Measurements from ENCODE around the gene KCNIP4.
A peak's percentile ranks its signal among the peaks of the same experiment; 100 is the strongest.

The KCNIP4 gene

GRCh38 chr4:21962691-21963090, 14.1 kb upstream of the KCNIP4 start:
- no peaks in the 10 kb centered on the region for H3K79me1 ChIP-seq (ENCODE audit: low read length)
- H2BK15ac ChIP-seq (replicated peaks; ENCODE audit: low read depth), result no peak overlapping the region
- no peak overlapping the region for H4K8ac ChIP-seq (ENCODE audit: low read depth, low read length)
- H2BK120ac ChIP-seq (ENCODE audit: low read depth, low read length), result no peak overlapping the region
- no CpG with 5 or more reads among the region's 3 CpGs for WGBS (ENCODE audit: extremely low coverage, insufficient coverage, low lambda C conversion rate)
- no peaks in the 10 kb centered on the region for H3K79me2 ChIP-seq (ENCODE audit: control insufficient read depth, insufficient read depth, low read length)
- H3K27ac ChIP-seq (ENCODE audit: low read depth, low read length), result no peak overlapping the region
- H3K18ac ChIP-seq (ENCODE audit: low read length), result no peak overlapping the region
- DNase-seq, result no peak
- H4K5ac ChIP-seq (ENCODE audit: low read length), result no peak overlapping the region
- no peaks in the 10 kb centered on the region for H3K36me3 ChIP-seq (ENCODE audit: control insufficient read depth, insufficient read depth, low read length)
- H3K4me3 ChIP-seq (ENCODE audit: low read length), result no peak overlapping the region
- no peak overlapping the region for H2BK5ac ChIP-seq (ENCODE audit: low read length)
- no peaks in the 10 kb centered on the region for H3K4me1 ChIP-seq (ENCODE audit: control insufficient read depth, low read depth, low read length)
- H3K4ac ChIP-seq (ENCODE audit: low read depth, low read length), result no peak overlapping the region
- H3K23ac ChIP-seq (ENCODE audit: low read length), result no peak overlapping the region
- no peaks in the 10 kb centered on the region for H3K27me3 ChIP-seq (ENCODE audit: insufficient read depth, low read length, poor library complexity)
- H3K9ac ChIP-seq (ENCODE audit: low read length), result no peak overlapping the region
- H2AK5ac ChIP-seq (ENCODE audit: low read length), result no peak overlapping the region
- H3K56ac ChIP-seq (ENCODE audit: low read length), result no peak overlapping the region
- no peak overlapping the region for H3K4me2 ChIP-seq (ENCODE audit: low read length)

- no CpG with 5 or more reads among the region's 4 CpGs for WGBS (ENCODE audit: extremely low coverage, insufficient coverage, low lambda C conversion rate)
Observed at GRCh38 chr4:21960793-21961192, 12.2 kb upstream of the KCNIP4 start.

GRCh38 chr4:21954916-21955315, 6.3 kb upstream of the KCNIP4 start:
- Histone ChIP-seq H3K18ac (ENCODE audit: low read length) (no peak overlapping the region), H3K27ac (ENCODE audit: low read depth, low read length) (no peak overlapping the region), H3K79me1 (ENCODE audit: low read length) (no peaks in the 10 kb centered on the region), H2BK5ac (ENCODE audit: low read length) (no peak overlapping the region), H3K4ac (ENCODE audit: low read depth, low read length) (no peak overlapping the region), H3K23ac (ENCODE audit: low read length) (no peak overlapping the region), H3K27me3 (ENCODE audit: insufficient read depth, low read length, poor library complexity) (no peaks in the 10 kb centered on the region), H2BK15ac (replicated peaks; ENCODE audit: low read depth) (no peak overlapping the region), H3K79me2 (ENCODE audit: control insufficient read depth, insufficient read depth, low read length) (no peaks in the 10 kb centered on the region), H3K4me1 (ENCODE audit: control insufficient read depth, low read depth, low read length) (no peaks in the 10 kb centered on the region), H3K36me3 (ENCODE audit: control insufficient read depth, insufficient read depth, low read length) (no peaks in the 10 kb centered on the region), H2AK5ac (ENCODE audit: low read length) (no peak overlapping the region), H4K8ac (ENCODE audit: low read depth, low read length) (no peak overlapping the region), H2BK120ac (ENCODE audit: low read depth, low read length) (no peak overlapping the region), H3K56ac (ENCODE audit: low read length) (no peak overlapping the region), H3K4me2 (ENCODE audit: low read length) (no peak overlapping the region), H3K9ac (ENCODE audit: low read length) (no peak overlapping the region), H3K4me3 (ENCODE audit: low read length) (no peak overlapping the region), H4K5ac (ENCODE audit: low read length) (no peak overlapping the region)
- WGBS (ENCODE audit: extremely low coverage, insufficient coverage, low lambda C conversion rate), result no CpG with 5 or more reads among the region's 3 CpGs
- DNase-seq, result no peak

More at GRCh38 chr4:21960793-21961192, 12.2 kb upstream of the KCNIP4 start:
- Histone ChIP-seq H3K4me3 (ENCODE audit: low read length) (no peak overlapping the region), H3K36me3 (ENCODE audit: control insufficient read depth, insufficient read depth, low read length) (no peaks in the 10 kb centered on the region), H4K8ac (ENCODE audit: low read depth, low read length) (no peak overlapping the region), H3K79me1 (ENCODE audit: low read length) (no peaks in the 10 kb centered on the region), H3K79me2 (ENCODE audit: control insufficient read depth, insufficient read depth, low read length) (no peaks in the 10 kb centered on the region), H3K9ac (ENCODE audit: low read length) (no peak overlapping the region), H3K4ac (ENCODE audit: low read depth, low read length) (no peak overlapping the region), H2BK5ac (ENCODE audit: low read length) (no peak overlapping the region), H3K27ac (ENCODE audit: low read depth, low read length) (no peak overlapping the region), H3K23ac (ENCODE audit: low read length) (no peak overlapping the region), H2BK120ac (ENCODE audit: low read depth, low read length) (no peak overlapping the region), H2BK15ac (replicated peaks; ENCODE audit: low read depth) (no peak overlapping the region), H3K4me1 (ENCODE audit: control insufficient read depth, low read depth, low read length) (no peaks in the 10 kb centered on the region), H4K5ac (ENCODE audit: low read length) (no peak overlapping the region), H3K27me3 (ENCODE audit: insufficient read depth, low read length, poor library complexity) (no peaks in the 10 kb centered on the region), H3K4me2 (ENCODE audit: low read length) (no peak overlapping the region), H3K18ac (ENCODE audit: low read length) (no peak overlapping the region), H3K56ac (ENCODE audit: low read length) (no peak overlapping the region), H2AK5ac (ENCODE audit: low read length) (no peak overlapping the region)
- no peak for DNase-seq

GRCh38 chr4:21953653-21954052, 5.1 kb upstream of the KCNIP4 start:
- Histone ChIP-seq H3K4ac (ENCODE audit: low read depth, low read length) (no peak overlapping the region), H4K5ac (ENCODE audit: low read length) (no peak overlapping the region), H2BK15ac (replicated peaks; ENCODE audit: low read depth) (no peak overlapping the region), H3K4me1 (ENCODE audit: control insufficient read depth, low read depth, low read length) (no peaks in the 10 kb centered on the region), H2AK5ac (ENCODE audit: low read length) (no peak overlapping the region), H3K4me2 (ENCODE audit: low read length) (no peak overlapping the region), H2BK5ac (ENCODE audit: low read length) (no peak overlapping the region), H3K4me3 (ENCODE audit: low read length) (no peak overlapping the region), H3K27me3 (ENCODE audit: insufficient read depth, low read length, poor library complexity) (no peaks in the 10 kb centered on the region), H2BK120ac (ENCODE audit: low read depth, low read length) (no peak overlapping the region), H3K23ac (ENCODE audit: low read length) (no peak overlapping the region), H3K56ac (ENCODE audit: low read length) (no peak overlapping the region), H3K36me3 (ENCODE audit: control insufficient read depth, insufficient read depth, low read length) (no peaks in the 10 kb centered on the region), H3K79me1 (ENCODE audit: low read length) (no peaks in the 10 kb centered on the region), H3K9ac (ENCODE audit: low read length) (no peak overlapping the region), H3K79me2 (ENCODE audit: control insufficient read depth, insufficient read depth, low read length) (no peaks in the 10 kb centered on the region), H4K8ac (ENCODE audit: low read depth, low read length) (no peak overlapping the region), H3K18ac (ENCODE audit: low read length) (no peak overlapping the region), H3K27ac (ENCODE audit: low read depth, low read length) (no peak overlapping the region)
- WGBS (ENCODE audit: extremely low coverage, insufficient coverage, low lambda C conversion rate), result no CpG with 5 or more reads among the region's 4 CpGs
- no peak for DNase-seq

- Histone ChIP-seq H4K5ac (ENCODE audit: low read length) (no peak overlapping the region), H3K27ac (ENCODE audit: low read depth, low read length) (no peak overlapping the region), H3K4me1 (ENCODE audit: control insufficient read depth, low read depth, low read length) (no peaks in the 10 kb centered on the region), H3K79me1 (ENCODE audit: low read length) (no peaks in the 10 kb centered on the region), H3K9ac (ENCODE audit: low read length) (no peak overlapping the region), H3K4me3 (ENCODE audit: low read length) (no peak overlapping the region), H3K79me2 (ENCODE audit: control insufficient read depth, insufficient read depth, low read length) (no peaks in the 10 kb centered on the region), H3K4ac (ENCODE audit: low read depth, low read length) (no peak overlapping the region), H3K4me2 (ENCODE audit: low read length) (no peak overlapping the region), H3K18ac (ENCODE audit: low read length) (no peak overlapping the region), H2BK15ac (replicated peaks; ENCODE audit: low read depth) (no peak overlapping the region), H4K8ac (ENCODE audit: low read depth, low read length) (no peak overlapping the region), H2BK5ac (ENCODE audit: low read length) (no peak overlapping the region), H3K36me3 (ENCODE audit: control insufficient read depth, insufficient read depth, low read length) (no peaks in the 10 kb centered on the region), H2BK120ac (ENCODE audit: low read depth, low read length) (no peak overlapping the region), H2AK5ac (ENCODE audit: low read length) (no peak overlapping the region), H3K56ac (ENCODE audit: low read length) (no peak overlapping the region), H3K27me3 (ENCODE audit: insufficient read depth, low read length, poor library complexity) (peaks cover 7% of the 10 kb centered on the region), H3K23ac (ENCODE audit: low read length) (no peak overlapping the region)
- no peak for DNase-seq
- no CpG with 5 or more reads among the region's 3 CpGs for WGBS (ENCODE audit: extremely low coverage, insufficient coverage, low lambda C conversion rate)
Observed at GRCh38 chr4:21952549-21952948, 4.0 kb upstream of the KCNIP4 start.

GRCh38 chr4:21949073-21949457, 493 bp upstream of the KCNIP4 start:
- Histone ChIP-seq H3K4ac (ENCODE audit: low read depth, low read length) (no peak overlapping the region), H3K36me3 (ENCODE audit: control insufficient read depth, insufficient read depth, low read length) (no peaks in the 10 kb centered on the region), H2BK120ac (ENCODE audit: low read depth, low read length) (no peak overlapping the region), H3K79me1 (ENCODE audit: low read length) (no peaks in the 10 kb centered on the region), H3K23ac (ENCODE audit: low read length) (no peak overlapping the region), H3K4me3 (ENCODE audit: low read length) (no peak overlapping the region), H3K9ac (ENCODE audit: low read length) (no peak overlapping the region), H2BK5ac (ENCODE audit: low read length) (no peak overlapping the region), H3K79me2 (ENCODE audit: control insufficient read depth, insufficient read depth, low read length) (no peaks in the 10 kb centered on the region), H2AK5ac (ENCODE audit: low read length) (no peak overlapping the region), H3K27me3 (ENCODE audit: insufficient read depth, low read length, poor library complexity) (peaks cover 10% of the 10 kb centered on the region), H3K27ac (ENCODE audit: low read depth, low read length) (no peak overlapping the region), H4K8ac (ENCODE audit: low read depth, low read length) (no peak overlapping the region), H3K4me1 (ENCODE audit: control insufficient read depth, low read depth, low read length) (no peaks in the 10 kb centered on the region), H2BK15ac (replicated peaks; ENCODE audit: low read depth) (no peak overlapping the region), H3K56ac (ENCODE audit: low read length) (no peak overlapping the region), H4K5ac (ENCODE audit: low read length) (no peak overlapping the region), H3K18ac (ENCODE audit: low read length) (no peak overlapping the region), H3K4me2 (ENCODE audit: low read length) (peak overlapping the region; percentile 4)
- no CpG with 5 or more reads among the region's 26 CpGs for WGBS (ENCODE audit: extremely low coverage, insufficient coverage, low lambda C conversion rate)
- DNase-seq, result peak; percentile 14
